Measurements from ENCODE around the gene TMEM123.

Gene TMEM123

GRCh38 chr11:102361086-102362031 is 91.2 kb downstream of the TMEM123 start:
- no peak for DNase-seq (ENCODE audit: low read depth in 3 of 3)

GRCh38 chr11:102360681-102361080 is 91.9 kb downstream of the TMEM123 start:
- no peak for DNase-seq (ENCODE audit: low read depth in 3 of 3)

- no peak for DNase-seq (ENCODE audit: low read depth in 3 of 3)
Observed at GRCh38 chr11:102359372-102359771, 93.2 kb downstream of the TMEM123 start.

GRCh38 chr11:102357116-102357515 is 95.4 kb downstream of the TMEM123 start:
- DNase-seq (ENCODE audit: low read depth in 3 of 3): no peak

- no peak for DNase-seq (ENCODE audit: low read depth in 3 of 3)
Observed at GRCh38 chr11:102347462-102348370, 104.8 kb downstream of the TMEM123 start.

- peak; percentile 87 to 95 (median 89) for DNase-seq (ENCODE audit: low read depth in 3 of 3)
Observed at GRCh38 chr11:102346748-102347461, 105.7 kb downstream of the TMEM123 start, which contains the start of gene BIRC2. Gene BIRC2, plus strand, starts transcription at chr11:102347214. Its CDS starts 2,641 bp downstream, at chr11:102349855.

GRCh38 chr11:102346456-102346747 is 106.2 kb downstream of the TMEM123 start:
- no peak for DNase-seq (ENCODE audit: low read depth in 3 of 3)

Measured in stimulated activated CD4-positive, alpha-beta T cell treated with anti-CD3 and anti-CD28 coated beads, TNF-alpha, amount 100 ng/mL, for 4 hours (primary cell).